Epithelial cell of umbilical artery (primary cell): ENCODE results near the gene PRKCA. TPM values are rescaled to one million over a fixed set of nuclear protein-coding genes. Genes with fewer than 3 reads are reported as not detected.

ENCODE experiments used
- total RNA-seq: library from RNA; depleted of rRNA; stranded (reverse); fragments of >200 nt; gene quantifications from 2 replicates; pipeline ENCODE4 v1.2.3, GENCODE V29; 2014

Gene PRKCA
- total RNA-seq = 6.8 and 10.3 TPM in 2 replicates

GRCh38 chr17:66301864-66302741, at the start of gene PRKCA:
Gene PRKCA, plus strand, starts transcription at chr17:66302613.

GRCh38 chr17:66834919-66835454, 532.6 kb downstream of the PRKCA start, which contains the start of gene CACNG5:
Gene CACNG5, plus strand, starts transcription at chr17:66835117. Its CDS starts 42,216 bp downstream, at chr17:66877333.

Other genes starting within 250 kb of the PRKCA start
- gene CEP112, start 110.5 kb upstream of the PRKCA start, total RNA-seq = 7.5 and 10.0 TPM in 2 replicates
- gene APOH, start 73.2 kb upstream of the PRKCA start, total RNA-seq = not detected in 2 replicates